ENCODE results near the gene SKA1. TPM values are rescaled to one million over a fixed set of nuclear protein-coding genes. Genes with fewer than 3 reads are reported as not detected.

The SKA1 gene
- total and polyA plus RNA-seq, 9 of the 15 experiments (the other 6 are each of a cell fraction or from before 2014, with no cell fraction given) = 27.8 to 67.2 (median 41.9) TPM

DNA sequence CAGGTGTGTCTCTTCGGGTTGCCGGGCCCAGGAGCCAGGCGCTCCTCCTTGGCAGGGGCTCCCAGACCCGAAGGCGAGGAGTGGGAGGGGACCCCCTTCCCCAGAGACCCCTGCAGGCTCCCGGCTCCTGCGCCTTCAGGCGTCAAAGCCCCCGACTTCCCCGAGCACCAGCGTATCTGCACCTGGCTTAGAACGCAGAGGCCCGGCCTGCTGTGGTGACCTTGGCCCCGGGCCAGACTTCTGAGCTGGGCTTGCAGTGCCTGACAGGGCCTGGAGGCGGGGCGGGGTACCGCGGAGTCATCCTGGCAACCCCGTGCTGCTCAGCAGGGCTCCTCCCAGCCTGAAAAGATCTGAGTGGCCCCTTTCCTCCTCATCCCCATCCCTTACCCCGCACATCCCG lies 27.0 kb downstream of the SKA1 start (continued):
- TF ChIP-seq ARID3A (IDR thresholded peaks at IDR 0.05; ENCODE audit: borderline replicate concordance, low read depth, low read length) (no peak), ZNF316 (IDR thresholded peaks at IDR 0.05) (no peak), POLR2H (tag; IDR thresholded peaks at IDR 0.05; ENCODE audit: low read depth) (no peak), FOS (IDR thresholded peaks at IDR 0.05; ENCODE audit: extremely low read depth, insufficient read length) (no peak), TBL1XR1 (IDR thresholded peaks at IDR 0.05; ENCODE audit: low read length in 2 of 2) (no peak), SRSF3 (IDR thresholded peaks at IDR 0.05; ENCODE audit: insufficient read depth, low read length) (no peak), MECOM (CRISPR knock-in tag; IDR thresholded peaks at IDR 0.05) (no peak), MEF2D (tag; conservative IDR thresholded peaks at IDR 0.05; ENCODE audit: low read depth) (no peak), ZBTB5 (IDR thresholded peaks at IDR 0.05) (no peak), ZSCAN32 (CRISPR knock-in tag; IDR thresholded peaks at IDR 0.05) (no peak), EHMT2 (IDR thresholded peaks at IDR 0.05) (no peak), CTCF (IDR thresholded peaks at IDR 0.05 in 2 of 3, conservative IDR thresholded peaks at IDR 0.05 in 1 of 3; ENCODE audit: insufficient read depth in 2 of 3, low read depth in 1 of 3, low read length in 3 of 3) (peak; percentile 7 to 27 (median 20); a peak in 3 of 6 replicates), RBM22 (IDR thresholded peaks at IDR 0.05; ENCODE audit: low read depth, low read length, poor library complexity, severe bottlenecking) (no peak), CREB1 (IDR thresholded peaks at IDR 0.05) (no peak), CREB1 (CRISPR knock-in tag; IDR thresholded peaks at IDR 0.05) (no peak), SMARCB1 (IDR thresholded peaks at IDR 0.05; ENCODE audit: insufficient read length, low read depth) (no peak), ZNF354B (CRISPR knock-in tag; IDR thresholded peaks at IDR 0.05) (no peak), THRAP3 (IDR thresholded peaks at IDR 0.05; ENCODE audit: borderline replicate concordance) (no peak), THRA (IDR thresholded peaks at IDR 0.05) (no peak), CTBP1 (IDR thresholded peaks at IDR 0.05; ENCODE audit: borderline replicate concordance) (peak; percentile 66; the same call in 1 of the 2 replicates), SMARCE1 (IDR thresholded peaks at IDR 0.05) (no peak), STAG1 (CRISPR knock-in tag; IDR thresholded peaks at IDR 0.05; ENCODE audit: borderline replicate concordance) (no peak)
- TF ChIP-seq, protein P1, sequence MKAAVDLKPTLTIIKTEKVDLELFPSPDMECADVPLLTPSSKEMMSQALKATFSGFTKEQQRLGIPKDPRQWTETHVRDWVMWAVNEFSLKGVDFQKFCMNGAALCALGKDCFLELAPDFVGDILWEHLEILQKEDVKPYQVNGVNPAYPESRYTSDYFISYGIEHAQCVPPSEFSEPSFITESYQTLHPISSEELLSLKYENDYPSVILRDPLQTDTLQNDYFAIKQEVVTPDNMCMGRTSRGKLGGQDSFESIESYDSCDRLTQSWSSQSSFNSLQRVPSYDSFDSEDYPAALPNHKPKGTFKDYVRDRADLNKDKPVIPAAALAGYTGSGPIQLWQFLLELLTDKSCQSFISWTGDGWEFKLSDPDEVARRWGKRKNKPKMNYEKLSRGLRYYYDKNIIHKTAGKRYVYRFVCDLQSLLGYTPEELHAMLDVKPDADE (conservative IDR thresholded peaks at IDR 0.05; ENCODE audit: control insufficient read depth, low read depth, low read length) = no peak
